ENCODE results near the gene LRRK1. TPM values are rescaled to one million over a fixed set of nuclear protein-coding genes. Genes with fewer than 3 reads are reported as not detected.

Gene LRRK1
- total RNA-seq, 4 donors from 2014 or later = 12.1 to 23.8 (median 15.2) TPM

DNA sequence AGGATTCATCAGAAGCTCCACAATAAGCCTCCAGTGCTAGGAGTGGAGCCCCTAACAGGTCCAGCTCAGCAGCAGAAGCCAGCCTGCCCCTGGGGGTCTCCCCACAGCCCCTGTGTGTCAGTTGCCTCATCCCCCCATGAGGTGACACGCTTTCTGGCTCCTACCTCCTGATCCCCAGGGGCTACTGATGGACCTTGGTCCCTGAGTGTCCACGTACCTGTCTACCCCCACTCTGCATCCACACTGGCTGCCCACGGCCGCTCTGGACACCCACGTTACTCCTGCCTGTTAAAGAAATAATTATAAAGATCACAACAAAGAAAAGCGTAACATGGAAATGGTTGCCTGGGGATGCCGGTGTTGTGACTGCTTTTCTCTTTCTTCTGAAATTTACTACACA lies 189.6 kb downstream of the LRRK1 start:
- Histone ChIP-seq H3K27ac (no peak overlapping the region), H3K9me3 (no peaks in the 10 kb centered on the region), H3K36me3 (no peaks in the 10 kb centered on the region), H3K4me3 (no peak overlapping the region), H3K27me3 (no peaks in the 10 kb centered on the region), H3K4me1 (no peaks in the 10 kb centered on the region)
- no peak for ATAC-seq
- WGBS, 2 donors (ENCODE audit: low coverage in 1 of 2) = 100% methylated on average over 1 to 4 of the region's 7 CpGs
- TF ChIP-seq, protein P1, sequence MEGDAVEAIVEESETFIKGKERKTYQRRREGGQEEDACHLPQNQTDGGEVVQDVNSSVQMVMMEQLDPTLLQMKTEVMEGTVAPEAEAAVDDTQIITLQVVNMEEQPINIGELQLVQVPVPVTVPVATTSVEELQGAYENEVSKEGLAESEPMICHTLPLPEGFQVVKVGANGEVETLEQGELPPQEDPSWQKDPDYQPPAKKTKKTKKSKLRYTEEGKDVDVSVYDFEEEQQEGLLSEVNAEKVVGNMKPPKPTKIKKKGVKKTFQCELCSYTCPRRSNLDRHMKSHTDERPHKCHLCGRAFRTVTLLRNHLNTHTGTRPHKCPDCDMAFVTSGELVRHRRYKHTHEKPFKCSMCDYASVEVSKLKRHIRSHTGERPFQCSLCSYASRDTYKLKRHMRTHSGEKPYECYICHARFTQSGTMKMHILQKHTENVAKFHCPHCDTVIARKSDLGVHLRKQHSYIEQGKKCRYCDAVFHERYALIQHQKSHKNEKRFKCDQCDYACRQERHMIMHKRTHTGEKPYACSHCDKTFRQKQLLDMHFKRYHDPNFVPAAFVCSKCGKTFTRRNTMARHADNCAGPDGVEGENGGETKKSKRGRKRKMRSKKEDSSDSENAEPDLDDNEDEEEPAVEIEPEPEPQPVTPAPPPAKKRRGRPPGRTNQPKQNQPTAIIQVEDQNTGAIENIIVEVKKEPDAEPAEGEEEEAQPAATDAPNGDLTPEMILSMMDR (IDR thresholded peaks at IDR 0.05) = no peak
- TF ChIP-seq POLR2AphosphoS5 (IDR thresholded peaks at IDR 0.05) = no peak
- TF ChIP-seq EP300 (IDR thresholded peaks at IDR 0.05) = no peak
- no peak for TF ChIP-seq POLR2A (IDR thresholded peaks at IDR 0.05)

DNA sequence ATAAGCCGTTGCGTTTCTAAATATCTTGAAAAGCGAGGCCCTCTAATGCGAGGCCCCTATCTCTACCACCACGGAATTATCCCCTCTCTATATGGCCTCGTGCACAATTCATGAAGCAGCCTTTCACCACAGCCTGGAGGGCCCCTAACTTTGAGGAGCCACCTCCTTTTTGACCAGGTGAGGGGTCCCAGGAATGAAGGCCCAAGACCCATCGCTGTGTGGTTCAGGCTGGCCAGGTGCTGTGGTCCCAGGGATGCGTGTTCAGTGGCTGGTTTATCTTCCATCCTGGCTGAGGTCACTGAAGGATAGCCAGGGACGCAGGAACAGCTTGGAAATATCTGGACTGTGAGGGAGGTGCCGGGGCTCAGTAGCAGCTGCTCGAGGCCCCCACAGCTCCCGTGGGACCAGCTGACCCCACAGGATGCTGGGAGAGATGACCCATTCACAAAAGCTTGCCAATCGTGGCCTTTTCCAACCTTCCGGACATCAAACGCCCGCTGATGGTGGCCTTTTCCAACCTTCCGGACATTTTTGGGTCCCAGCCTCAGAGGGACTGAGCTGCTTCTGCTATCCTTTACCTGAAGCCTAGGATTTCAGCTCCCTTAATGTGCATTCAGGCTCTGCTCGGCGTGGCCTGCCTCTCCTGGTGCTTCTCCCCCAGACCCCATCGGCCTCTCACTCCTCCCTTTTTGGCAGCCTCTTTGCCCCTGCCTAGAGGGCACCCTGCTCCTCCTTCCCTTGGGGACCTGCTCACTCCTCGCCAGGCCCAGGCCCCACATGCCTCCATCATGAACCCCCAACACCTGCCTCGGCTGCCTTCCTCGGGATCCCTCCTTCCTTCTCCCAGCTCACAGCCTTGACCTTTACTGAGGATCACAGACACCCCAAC lies 191.8 kb downstream of the LRRK1 start:
- Histone ChIP-seq H3K27ac (no peak overlapping the region), H3K36me3 (no peaks in the 10 kb centered on the region), H3K4me1 (peaks cover 0 to 3% (median 2%) of the 10 kb centered on the region in 3 donors), H3K4me3 (no peak overlapping the region), H3K27me3 (no peaks in the 10 kb centered on the region), H3K9me3 (no peaks in the 10 kb centered on the region)
- ATAC-seq = no peak
- 85 to 98% methylated on average over 9 to 14 of the region's 23 CpGs for WGBS, 2 donors (ENCODE audit: low coverage in 1 of 2)
- TF ChIP-seq POLR2A (IDR thresholded peaks at IDR 0.05) (no peak), EP300 (IDR thresholded peaks at IDR 0.05) (no peak), POLR2AphosphoS5 (IDR thresholded peaks at IDR 0.05) (no peak)
- TF ChIP-seq, protein P1 (IDR thresholded peaks at IDR 0.05) = no peak

DNA sequence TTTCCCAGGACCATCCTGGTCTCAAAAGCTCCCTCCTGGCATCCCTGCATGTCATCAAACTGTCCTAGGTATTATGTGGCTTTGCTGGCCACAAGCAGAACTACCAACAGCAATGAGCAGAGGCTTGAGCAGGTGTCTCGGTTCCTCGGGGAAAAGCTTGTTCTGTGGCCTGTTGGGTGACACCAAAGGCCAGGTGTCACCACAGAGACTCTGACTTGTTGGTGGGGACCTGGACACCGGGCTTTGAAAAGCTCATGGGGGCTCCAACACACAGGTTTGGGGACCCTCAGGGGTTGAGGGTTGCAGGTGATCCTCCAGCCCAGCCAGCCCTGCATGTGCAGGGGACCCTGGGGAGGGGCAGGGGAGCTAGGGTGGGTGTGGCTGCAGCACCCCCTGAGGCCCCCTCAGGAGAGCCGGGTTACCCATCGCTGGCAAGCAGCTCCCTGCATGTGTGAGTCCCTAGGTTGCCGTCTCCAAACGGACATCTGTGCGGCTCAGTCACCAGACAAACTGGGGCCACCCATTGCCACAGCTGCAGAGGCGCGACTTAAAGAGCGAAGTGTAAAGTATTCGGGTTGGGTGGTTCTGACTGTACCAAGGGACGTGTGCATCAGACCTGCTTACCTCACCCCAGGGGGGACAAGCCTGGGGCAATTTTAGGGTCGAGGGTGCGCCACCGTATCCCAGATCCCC lies 192.6 kb downstream of the LRRK1 start:
- ATAC-seq = no peak
- WGBS, 2 donors (ENCODE audit: low coverage in 1 of 2) = 80% methylated on average over 1 of the region's 16 CpGs; no CpG with 5 or more reads in 1 of the 2 donors
- Histone ChIP-seq H3K27me3 (no peaks in the 10 kb centered on the region), H3K36me3 (no peaks in the 10 kb centered on the region), H3K4me3 (no peak overlapping the region), H3K4me1 (peaks cover 0 to 10% (median 5%) of the 10 kb centered on the region in 3 donors), H3K27ac (no peak overlapping the region), H3K9me3 (no peaks in the 10 kb centered on the region)
- TF ChIP-seq EP300 (IDR thresholded peaks at IDR 0.05) (no peak), POLR2AphosphoS5 (IDR thresholded peaks at IDR 0.05) (no peak), POLR2A (IDR thresholded peaks at IDR 0.05) (no peak)
- TF ChIP-seq, protein P1 (IDR thresholded peaks at IDR 0.05) = no peak

DNA sequence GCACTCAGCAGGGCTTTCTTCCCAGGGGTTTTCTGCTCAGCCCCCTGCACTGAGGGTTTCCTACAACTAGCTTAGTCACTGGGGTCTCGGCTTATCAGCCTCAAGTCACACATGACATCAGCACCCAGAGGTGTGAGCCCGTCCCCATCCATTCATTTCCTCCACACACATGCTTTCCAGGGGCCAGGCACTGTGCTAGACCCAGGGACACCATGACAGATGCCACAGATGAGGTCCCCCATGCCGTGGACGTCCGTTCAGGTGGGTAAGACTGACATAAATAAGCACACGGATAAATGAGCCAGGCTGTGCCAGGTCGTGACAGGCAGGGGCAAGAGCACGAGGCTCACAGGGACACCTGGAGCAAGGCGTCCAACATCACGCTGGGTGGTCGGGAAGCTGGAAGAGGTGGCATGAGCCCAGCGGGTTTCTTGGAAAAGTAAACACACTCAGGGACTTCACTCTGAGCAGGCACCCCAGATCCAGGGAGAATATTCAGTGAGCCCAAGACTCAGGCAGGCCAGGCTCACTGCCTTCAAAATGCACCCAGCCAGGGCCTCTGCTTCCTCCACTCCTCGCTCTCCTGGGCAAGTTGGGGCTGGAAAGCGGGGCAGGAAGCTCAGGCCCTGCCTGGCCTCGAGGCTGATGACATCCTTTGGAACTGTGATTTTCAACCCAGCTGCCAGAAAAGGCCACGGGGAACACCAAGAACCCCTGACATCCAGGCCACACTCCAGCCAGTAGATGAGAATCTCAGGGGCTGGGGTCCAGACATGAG lies 193.4 kb downstream of the LRRK1 start:
- H3K27ac ChIP-seq = no peak overlapping the region
- no peak overlapping the region for H3K4me3 ChIP-seq
- TF ChIP-seq POLR2A (IDR thresholded peaks at IDR 0.05) = no peak
- ATAC-seq = no peak
- H3K27me3 ChIP-seq = no peaks in the 10 kb centered on the region
- WGBS, 2 donors (ENCODE audit: low coverage in 1 of 2) = 68 to 77% methylated on average over 8 to 11 of the region's 16 CpGs
- H3K9me3 ChIP-seq = no peaks in the 10 kb centered on the region
- no peaks in the 10 kb centered on the region for H3K36me3 ChIP-seq
- peaks cover 0 to 10% (median 5%) of the 10 kb centered on the region in 3 donors for H3K4me1 ChIP-seq

Measured in gastroesophageal sphincter (tissue), 4 donors.